ENCODE results near the gene ANO10.

ANO10 gene

DNA sequence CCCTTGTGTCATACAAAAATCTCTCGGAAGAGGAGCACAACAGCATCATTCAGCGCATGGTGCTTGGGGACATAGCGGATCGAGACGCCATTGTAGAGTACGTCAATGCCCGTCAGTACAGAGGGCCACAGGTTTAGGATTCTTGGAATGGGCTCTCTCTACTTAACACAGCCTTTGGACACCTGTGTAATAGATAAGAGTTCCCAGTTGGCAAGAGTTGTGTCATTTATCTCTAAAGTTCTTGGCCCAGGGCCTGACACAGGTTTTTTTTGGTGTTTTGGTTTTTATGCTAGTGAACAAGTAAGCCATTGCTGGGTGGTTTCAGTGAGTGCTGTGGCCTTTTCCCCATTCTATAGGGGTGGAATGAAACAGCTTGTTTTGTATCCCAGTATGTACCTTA, 281.4 kb downstream of the ANO10 start:
- no peak for DNase-seq

DNA sequence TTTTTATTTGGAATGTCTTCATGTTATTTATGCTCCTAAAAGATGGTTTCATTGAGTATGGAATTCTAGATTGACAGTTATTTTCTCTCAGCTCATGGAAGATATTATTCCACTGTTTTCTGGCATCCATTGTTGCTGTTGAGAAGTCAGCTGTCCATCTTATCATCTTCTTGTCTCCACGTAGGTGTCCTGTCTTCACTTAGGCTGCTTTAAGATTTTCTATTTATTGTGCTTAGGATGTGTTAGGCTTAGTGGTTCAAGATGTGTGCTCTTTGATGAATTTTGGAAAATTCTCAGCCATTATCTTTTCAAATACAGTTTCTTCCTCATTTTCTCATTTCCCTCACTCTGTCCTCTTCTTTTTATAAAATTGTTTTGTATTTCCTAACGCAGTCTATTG, 283.5 kb downstream of the ANO10 start:
- DNase-seq, result no peak

- DNase-seq, result no peak
These were observed 286.0 kb downstream of the ANO10 start for GRCh38 chr3:43335799-43336198.

DNA sequence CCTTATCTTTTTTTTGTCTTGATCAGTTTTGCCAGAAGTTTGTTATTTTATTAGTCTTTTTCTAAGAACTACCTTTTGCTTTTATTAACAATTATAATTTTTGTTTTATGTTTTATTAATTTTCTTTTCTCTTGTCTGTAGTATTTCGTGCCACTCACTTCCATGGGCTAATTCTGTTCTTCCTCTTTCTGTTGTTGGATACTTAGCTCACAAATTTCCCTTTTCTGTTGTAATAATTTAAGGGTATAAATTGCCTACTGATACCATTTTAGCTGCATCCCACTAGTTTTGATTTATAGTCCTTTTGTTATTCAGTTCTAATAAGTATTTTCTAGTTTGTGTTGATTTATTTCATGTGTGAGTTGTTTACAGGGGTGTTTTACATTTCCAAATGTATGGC, 286.8 kb downstream of the ANO10 start:
- DNase-seq, result no peak

- no peak for DNase-seq
These were observed 290.4 kb downstream of the ANO10 start for GRCh38 chr3:43331381-43331780.

DNA sequence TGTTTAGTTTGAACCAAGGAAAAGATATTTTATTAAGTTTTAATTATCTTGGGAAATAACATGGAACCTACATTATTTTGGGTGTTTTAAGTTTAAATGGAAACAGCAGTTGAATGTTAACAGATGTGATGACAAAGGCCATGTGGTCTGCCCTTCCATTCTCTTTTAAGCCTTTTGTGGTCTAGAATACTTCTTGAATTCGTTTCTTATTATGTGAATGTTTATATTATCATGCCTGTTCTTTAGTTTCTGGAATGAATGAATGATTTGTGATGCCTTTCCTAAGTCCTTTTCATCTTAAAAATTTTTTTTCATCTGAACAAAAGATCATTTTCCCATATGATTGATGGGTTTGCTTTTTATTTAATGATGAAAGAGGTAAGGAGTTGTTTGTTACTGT, 290.8 kb downstream of the ANO10 start:
- DNase-seq, result no peak

GRCh38 chr3:43328653-43329052, 293.2 kb downstream of the ANO10 start:
- no peak for DNase-seq

- no peak for DNase-seq
These were observed 294.2 kb downstream of the ANO10 start for GRCh38 chr3:43327582-43327979.

DNA sequence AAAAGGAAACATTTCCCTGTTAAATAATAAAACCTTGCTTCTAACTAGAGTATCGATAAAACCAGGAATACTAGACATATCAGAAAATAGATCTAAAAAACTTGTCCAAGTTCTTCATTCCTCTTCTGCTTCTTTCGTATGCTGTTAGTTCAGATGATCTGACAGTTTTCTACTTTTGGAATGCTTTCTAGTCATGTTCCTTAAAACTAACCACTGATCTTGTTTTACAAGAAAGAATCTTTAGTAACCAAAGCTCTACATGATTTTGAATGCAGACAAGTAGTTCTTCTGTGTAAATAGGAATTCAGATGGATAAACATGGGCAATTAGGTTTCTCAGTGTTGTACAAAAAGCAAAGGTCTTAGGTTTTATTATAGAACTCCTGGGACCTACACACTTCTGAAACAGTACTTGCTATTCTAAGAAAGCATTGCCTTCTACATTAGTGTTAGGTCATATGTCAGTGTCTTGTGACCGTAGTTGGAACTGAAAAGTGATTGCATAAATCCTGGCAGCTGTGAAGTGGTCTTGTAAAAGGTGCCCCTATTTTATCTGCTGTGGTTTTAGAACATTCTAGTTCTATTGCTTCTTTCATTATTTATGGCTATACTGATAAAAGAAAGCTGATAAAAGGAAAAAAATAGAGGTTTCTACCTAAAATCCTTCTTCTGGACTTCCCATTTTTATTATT, 294.8 kb downstream of the ANO10 start:
- no peak for DNase-seq

GRCh38 chr3:43323541-43323940, 298.3 kb downstream of the ANO10 start:
- no peak for DNase-seq

DNA sequence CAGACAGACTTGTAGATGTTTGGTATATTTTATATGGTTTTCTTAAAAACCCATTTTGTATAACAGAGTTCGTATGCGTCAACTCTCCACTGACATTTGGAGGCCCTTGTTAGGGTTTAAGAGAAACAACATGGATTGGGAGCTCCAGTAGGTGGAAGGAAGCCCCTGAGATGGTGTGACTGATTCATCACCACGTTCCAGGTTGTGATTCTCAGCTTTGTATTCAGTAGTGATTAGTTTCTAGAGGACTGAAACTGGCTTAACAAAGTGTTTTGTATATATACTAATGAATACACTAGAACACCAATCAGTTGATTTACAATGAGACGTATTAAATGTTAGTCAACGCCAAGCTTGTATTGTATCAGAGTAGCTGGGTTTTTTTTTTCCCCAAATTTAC, 301.5 kb downstream of the ANO10 start:
- no peak for DNase-seq

- no peak for DNase-seq
These were observed 302.0 kb downstream of the ANO10 start for GRCh38 chr3:43319794-43320193.

- DNase-seq, result no peak
These were observed 302.4 kb downstream of the ANO10 start for GRCh38 chr3:43319376-43319775.

DNA sequence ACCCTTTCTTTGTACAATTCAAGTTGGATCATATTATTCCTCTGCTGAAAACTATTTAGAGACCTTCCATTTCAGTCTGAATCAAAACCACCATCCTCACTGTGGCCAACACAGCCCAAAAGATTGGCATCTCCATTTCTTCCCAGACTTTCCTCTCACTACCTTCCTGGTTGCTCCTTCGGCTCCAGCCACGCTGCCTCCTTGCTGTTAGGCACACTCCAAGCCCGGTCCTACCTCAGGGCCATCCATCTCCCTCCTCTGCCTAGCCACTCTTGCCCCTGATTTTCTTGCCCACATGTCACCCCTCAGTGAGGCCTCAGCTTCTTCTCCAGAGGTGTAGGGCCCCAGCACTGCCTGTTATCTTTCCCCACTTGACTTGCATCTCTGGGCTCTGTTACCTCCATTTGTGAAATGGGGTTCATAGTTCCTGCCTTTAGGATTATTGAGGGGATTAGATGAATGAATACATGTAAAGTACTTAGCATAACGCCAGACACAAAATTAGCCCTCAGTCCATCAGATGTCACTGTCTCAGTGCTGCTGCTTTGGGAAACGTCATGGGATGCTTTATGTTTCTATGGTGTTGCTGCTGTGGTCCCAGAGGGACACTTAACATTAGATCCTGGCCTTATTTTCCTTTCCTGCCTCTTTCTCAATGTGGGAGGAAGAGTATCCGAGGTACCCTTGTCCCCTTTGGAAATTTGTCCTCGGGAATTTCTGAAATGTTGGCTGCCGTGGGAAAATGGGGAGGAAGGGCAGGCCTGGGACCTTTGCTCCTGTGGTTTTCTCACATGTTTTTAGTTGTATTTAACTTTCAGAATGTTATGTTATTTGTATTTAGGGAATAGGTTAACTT, 304.1 kb downstream of the ANO10 start:
- no peak for DNase-seq

DNA sequence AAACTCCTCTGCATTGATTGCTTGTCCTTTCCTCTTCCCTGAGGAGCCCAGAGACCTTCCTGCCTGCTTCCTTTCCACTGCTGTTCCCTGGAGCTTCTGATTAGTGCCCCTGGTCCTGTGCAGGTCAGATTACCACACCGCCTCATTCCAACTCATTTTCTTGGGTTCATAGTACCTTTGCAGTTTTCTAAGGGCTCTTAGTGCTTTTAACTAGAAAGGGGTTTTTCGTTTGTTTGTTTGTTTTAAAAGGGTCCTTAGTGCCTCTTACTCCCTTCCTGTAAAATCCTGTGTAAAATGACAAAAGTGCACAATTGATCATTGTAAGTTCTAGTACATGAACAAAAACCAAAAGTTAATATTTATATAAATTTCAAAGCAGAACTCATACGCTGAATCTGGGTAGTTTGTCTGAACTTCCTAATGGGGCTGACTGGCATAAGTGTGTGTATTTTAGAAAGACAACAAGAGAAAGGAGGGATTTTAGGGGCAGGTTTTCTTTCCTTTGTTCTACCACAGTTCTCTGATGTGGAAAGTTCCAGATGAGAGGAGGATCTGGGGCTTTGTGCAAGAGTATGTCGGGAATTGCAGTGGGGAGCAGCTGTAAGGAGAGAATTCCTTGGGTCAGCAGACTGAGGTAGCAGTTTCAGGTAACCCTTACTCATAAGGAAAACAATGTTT, 304.9 kb downstream of the ANO10 start:
- DNase-seq, result no peak
